ENCODE measurements around the gene ACAP2. TPM values are rescaled to one million over a fixed set of nuclear protein-coding genes. Genes with fewer than 3 reads are reported as not detected.
"Not testable (repeated sequence)": the region's sequence is repeated elsewhere in the genome, so short reads cannot be mapped to it uniquely, and the experiment has no call there.

ACAP2 gene, protein sequence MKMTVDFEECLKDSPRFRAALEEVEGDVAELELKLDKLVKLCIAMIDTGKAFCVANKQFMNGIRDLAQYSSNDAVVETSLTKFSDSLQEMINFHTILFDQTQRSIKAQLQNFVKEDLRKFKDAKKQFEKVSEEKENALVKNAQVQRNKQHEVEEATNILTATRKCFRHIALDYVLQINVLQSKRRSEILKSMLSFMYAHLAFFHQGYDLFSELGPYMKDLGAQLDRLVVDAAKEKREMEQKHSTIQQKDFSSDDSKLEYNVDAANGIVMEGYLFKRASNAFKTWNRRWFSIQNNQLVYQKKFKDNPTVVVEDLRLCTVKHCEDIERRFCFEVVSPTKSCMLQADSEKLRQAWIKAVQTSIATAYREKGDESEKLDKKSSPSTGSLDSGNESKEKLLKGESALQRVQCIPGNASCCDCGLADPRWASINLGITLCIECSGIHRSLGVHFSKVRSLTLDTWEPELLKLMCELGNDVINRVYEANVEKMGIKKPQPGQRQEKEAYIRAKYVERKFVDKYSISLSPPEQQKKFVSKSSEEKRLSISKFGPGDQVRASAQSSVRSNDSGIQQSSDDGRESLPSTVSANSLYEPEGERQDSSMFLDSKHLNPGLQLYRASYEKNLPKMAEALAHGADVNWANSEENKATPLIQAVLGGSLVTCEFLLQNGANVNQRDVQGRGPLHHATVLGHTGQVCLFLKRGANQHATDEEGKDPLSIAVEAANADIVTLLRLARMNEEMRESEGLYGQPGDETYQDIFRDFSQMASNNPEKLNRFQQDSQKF
- 10 to 100 TPM; 35.3 to 36.3 TPM for total RNA-seq

DNA sequence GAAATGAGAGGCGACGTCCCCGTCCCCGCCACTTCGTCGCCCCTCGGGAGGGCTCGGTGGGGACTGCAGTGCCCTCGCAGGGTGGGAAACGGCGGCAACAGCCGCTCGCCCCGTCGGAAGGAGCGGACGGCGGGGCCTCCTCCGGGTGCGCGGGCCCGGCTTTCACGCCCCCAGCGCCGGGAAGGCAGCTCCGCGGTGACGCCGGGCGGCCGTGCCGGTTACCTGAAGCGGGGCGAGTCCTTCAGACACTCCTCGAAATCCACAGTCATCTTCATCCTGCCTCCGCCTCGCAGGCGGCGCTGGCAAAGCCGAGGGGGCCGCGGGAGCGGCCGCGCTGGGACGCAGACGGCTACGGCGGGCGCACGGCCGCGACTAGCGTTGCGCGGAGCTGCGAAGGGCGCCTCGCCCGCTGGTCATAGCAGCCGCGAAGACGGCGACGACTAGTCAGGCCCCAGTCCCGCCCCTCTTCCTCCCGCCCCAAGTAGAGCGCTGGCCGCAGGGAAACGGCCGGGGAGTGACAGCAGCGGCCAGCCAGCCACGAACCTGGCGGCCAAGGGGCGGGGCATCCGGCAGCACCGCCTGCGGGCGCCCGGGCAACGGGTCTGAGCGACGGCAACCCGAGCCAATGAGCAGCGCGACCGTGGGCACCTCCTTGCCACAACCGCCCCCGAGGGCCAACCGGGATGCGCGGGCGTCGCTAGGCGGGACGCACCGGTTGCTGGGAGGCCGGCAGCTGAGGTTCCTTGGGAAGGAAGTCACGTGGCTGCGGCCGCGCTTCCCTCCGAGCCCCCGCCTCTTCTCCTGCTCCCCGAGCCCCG lies at the start of gene ACAP2:
TSS of gene ACAP2 (minus strand) at position 448 of the 818 bp plus-strand sequence. CDS start at position 275, 173 bp downstream.
- CTCF ChIA-PET: interaction anchor here (1.4 to 3.0 kb wide), 2 partner anchors 31 to 171 kb away, joined by 4 to 16 read pairs; partner anchors contain the start of gene XXYLT1
- POLR2A ChIA-PET: interaction anchor here (0.6 to 2.5 kb wide), 2 partner anchors 80 to 172 kb away, joined by 3 to 10 read pairs; partner anchors contain the start of gene XXYLT1

DNA sequence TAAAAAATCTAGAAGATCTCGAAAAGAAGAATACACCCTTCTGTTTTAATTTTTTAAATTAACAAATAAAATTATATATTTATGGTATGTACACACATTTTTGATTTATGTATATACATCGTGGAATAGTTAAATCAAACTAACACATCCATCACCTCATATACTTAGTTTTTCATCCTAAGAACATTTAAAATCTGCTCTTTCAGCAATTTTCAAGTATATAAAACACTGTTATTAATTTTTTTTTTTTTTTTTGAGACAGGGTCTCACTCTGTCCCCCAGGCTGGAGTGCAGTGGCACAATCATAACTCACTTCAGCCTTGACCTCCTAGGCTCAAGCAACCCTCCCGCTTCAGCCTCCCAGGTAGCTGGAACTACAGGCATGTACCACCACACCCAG lies 32.8 kb upstream of the ACAP2 start:
- ChIA-PET POLR2A (interaction anchor here (0.6 kb wide), 1 partner anchor 34 kb away, joined by 9 read pairs; no protein-coding TSS in a partner anchor), CTCF (no interaction called here)

DNA sequence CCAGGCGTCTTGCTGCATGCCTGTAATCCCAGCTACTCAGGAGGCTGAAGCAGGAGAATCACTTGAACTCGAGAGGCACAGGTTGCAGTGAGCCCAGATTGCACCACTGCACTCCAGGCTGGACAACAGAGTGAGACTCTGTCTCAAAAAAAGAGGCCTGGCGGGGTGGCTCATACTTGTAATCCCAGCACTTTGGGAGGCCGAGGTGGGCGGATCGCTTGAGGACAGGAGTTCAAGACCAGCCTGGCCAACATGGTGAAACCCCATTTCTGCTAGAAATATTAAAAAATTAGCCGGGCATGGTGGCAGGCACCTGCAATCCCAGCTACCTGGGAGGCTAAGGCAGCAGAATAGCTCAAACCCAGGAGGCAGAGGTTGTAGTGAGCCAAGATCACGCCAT lies 32.3 kb upstream of the ACAP2 start:
- POLR2A ChIA-PET: interaction anchor here (0.6 kb wide), 2 partner anchors 33 to 202 kb away, joined by 3 to 9 read pairs; no protein-coding TSS in a partner anchor
- CTCF ChIA-PET: not testable (repeated sequence)

DNA sequence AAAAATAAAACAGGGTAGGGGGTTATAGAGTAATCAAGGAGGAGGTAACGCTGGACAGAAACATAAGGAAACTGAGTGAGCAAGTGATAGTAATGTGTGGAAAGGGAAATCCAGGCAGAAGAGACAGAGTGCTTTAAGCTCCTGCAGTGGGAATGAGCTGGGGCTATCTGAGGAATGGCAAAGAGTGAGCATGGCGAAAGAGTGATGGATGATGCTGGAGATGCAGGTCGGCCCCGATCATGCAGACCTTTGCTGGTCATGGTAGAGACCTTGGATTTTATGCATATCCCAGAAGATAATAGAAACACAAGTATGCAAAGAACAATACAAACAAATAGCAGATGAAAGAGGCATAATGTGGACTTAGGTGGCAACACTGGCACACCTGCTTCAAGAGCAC lies 26.0 kb upstream of the ACAP2 start:
- ChIA-PET CTCF (no interaction called here), POLR2A (no interaction called here)

DNA sequence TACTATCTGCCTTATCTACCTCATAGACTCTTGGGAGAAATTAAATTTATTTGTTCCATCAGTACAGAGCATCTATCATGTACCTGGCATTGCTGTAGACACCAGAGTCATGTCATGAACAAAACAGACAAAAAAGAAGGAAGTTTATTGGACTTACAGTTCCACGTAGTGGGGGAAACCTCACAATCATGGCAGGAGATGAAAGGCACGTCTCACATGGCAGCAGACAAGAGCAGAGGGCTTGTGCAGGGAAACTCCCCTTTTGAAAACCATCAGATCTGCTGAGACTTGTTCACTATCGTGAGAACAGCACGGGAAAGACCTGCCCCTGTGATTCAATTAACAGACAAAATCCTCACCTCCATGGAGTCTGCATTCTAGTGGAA lies 25.6 kb upstream of the ACAP2 start:
- CTCF ChIA-PET: no interaction called here
- POLR2A ChIA-PET: no interaction called here

DNA sequence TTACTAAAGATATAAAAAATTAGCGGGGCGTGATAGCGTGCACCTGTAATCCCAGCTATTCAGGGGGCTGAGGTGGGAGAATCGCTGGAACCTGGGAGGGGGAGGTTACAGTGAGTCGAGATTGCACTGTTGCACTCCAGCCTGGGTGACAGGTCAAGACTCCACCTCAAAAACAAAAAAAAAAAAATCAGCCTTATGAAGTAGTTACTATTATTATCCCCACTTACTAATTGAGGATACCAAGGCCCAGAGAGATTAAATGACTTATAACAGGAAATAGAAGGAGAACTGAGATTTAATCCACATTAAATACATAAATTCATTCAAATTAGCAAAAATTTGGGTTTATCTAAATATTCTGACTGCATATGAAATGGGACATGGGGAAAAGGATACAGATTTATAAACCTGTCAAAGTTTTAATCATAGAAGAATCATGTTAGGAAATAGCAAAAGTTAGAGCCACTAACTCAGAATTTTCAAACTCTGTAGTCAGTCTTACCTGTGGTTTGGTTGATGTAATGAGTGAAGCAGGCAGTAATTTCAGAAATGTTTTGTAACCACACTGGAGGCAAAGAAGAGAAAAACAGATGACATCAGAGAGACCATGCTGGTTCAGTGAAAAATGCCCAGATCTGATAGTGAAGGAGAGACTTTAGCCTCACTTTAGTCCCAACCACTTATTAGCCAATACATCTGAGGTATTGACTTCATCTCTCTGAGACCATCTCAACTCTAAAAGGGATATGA lies 25.0 kb upstream of the ACAP2 start:
- ChIA-PET POLR2A (no interaction called here), CTCF (no interaction called here)

DNA sequence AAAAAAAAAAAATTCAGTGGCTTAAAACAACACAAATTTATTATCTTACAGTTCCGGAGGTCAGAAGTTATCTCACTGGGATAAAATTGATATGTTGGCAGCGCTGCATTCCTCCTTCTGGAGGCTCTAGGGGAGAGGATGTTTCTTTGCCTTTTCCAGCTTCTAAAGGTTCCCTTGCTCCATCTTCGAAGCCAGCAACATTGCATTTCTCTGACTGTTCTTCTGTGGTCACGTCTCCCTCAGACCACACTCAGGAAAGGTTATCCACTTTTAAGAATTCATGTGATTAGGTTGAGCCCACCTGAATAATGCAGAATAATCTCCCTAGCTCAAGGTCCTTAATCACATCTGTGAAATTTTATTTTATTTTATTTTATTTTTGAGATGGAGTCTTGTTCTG lies 23.4 kb upstream of the ACAP2 start:
- CTCF ChIA-PET: no interaction called here
- POLR2A ChIA-PET: no interaction called here

DNA sequence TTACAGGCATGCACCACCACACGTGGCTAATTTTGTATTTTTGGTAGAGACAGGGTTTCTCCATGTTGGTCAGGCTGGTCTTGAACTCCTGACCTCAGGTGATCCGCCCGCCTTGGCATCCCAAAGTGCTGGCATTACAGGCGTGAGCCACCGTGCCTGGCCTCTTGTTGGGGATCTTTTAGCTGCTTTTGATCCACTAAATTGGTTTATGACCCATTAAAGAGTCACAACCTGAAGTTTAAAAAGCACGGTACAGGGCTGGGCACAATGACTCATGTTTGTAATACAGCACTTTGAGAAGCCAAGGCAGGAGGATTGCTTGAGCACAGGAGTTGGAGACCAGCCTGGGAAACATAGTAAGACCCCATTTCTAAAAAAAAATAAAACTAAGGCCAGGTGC lies 20.1 kb upstream of the ACAP2 start:
- POLR2A ChIA-PET, CTCF ChIA-PET: not testable (repeated sequence)

DNA sequence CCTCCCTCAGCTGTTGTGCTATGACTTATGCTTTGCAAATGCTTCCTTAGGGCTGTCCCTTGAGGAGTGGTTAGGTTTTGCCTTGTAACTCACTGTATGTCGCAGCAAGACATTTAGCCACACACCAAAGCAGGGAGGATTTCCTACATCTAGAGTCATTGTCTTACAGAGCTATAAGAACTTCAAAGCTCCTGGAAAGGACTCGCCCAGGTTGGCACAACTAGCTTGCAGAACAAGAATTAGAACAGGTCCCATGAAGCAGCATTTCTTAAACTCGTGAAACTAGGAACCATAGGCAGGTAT lies 19.4 kb upstream of the ACAP2 start:
- ChIA-PET CTCF (no interaction called here), POLR2A (no interaction called here)

DNA sequence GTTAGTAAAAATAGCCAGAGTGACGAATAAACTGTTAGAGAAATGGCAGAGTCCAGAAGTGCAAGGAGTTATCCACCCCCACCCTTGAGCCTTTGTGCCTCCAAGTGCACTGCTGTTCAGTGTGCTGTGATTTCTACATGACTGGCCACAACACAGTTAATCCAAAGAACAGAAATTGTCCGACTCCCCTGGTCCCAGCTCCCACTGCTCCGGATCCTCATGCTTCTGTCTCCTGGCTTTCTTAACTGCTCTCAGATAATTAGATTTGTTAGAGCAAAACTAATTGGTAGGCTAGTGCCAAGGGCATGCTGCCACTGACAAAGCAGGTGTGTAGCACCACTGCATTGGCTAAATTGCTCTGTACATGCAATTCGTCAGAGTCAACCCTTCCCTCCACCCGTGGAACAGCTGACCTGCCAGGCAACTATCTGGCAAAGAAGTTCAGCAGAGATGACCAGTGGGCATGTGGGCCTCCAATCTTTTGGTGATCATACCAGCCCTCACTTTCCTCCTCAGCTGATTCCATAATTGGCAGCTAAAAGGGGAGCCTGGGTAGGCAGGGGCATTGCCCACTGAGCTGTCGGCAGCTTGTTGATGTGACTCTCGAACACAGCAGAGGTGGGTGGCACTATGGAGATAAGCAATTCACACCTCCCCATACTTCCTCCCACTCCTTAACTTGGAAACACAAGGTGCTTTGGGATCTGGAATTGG lies 18.9 kb upstream of the ACAP2 start:
- CTCF ChIA-PET: no interaction called here

DNA sequence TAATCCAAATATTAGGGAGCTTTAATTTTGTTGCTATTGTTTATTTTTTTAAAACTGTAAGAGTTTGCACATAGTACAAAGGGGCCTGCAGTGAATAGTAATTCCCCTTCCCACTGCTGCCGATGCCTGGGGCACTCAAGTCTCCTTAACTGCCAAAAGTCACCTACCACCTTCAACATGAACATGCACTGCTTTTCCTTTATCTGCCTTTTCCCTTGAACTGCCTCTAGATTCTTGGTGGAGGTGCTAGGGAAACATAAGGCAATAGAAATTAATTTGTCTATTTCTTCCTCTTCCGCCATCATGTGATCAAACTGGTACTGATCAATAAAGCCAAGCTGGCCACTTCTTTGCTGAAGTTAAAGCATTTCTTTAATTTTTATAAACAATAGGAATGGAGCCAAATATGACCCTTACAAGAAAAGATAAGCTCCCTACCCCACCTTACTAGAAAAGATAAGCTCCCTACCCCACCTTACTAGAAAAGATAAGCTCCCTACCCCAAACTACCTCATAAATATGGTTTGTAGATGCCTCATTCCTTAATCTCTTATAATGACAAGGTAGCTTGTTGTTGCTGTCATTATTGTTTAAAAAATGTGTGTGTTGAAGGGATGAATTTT lies 17.4 kb upstream of the ACAP2 start:
- CTCF ChIA-PET: interaction anchor here (0.7 kb wide), 1 partner anchor 10 kb away, joined by 4 read pairs; no protein-coding TSS in a partner anchor
- POLR2A ChIA-PET: no interaction called here

More for the DNA sequence above, 18.9 kb upstream of the ACAP2 start:
- POLR2A ChIA-PET: no interaction called here

DNA sequence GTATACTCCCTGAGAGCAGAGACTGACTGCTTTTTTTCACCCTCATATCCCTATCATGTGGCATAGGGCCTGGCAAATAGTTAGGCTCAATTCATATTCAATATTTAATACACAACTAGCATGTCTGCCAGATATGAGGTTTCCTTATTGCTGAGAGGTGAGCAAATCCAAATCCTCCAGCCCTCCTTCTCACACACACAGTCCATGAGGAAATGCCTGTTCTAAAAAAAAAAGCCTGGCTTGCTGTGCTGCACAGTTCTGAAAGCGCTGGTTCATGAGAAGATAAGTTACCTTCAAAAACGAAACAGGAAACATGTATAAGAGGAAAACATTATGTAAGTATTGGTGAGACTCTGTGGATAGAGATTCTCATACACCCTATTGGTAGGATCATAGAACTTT lies 15.5 kb upstream of the ACAP2 start:
- CTCF ChIA-PET: no interaction called here
- POLR2A ChIA-PET: no interaction called here

DNA sequence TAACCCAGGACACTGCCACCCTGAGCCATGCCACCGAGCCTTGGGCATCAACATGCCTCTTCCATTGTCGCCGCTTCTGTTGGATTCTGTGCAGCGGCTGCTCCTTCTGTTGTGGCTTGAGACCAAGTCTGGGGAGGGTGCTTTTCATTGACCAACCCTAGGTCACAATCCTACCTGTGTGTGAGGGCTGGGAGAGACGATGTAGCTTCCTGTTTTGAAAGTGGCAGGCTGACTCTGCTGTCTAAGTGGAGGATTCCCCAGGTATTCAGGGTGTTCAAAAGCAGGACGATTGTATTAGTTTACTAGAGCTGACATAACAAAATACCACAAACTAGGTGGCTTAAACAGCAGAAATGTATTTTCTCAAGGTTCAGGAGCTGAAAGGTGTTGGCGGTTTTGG lies 13.0 kb upstream of the ACAP2 start:
- CTCF ChIA-PET: no interaction called here
- POLR2A ChIA-PET: no interaction called here

DNA sequence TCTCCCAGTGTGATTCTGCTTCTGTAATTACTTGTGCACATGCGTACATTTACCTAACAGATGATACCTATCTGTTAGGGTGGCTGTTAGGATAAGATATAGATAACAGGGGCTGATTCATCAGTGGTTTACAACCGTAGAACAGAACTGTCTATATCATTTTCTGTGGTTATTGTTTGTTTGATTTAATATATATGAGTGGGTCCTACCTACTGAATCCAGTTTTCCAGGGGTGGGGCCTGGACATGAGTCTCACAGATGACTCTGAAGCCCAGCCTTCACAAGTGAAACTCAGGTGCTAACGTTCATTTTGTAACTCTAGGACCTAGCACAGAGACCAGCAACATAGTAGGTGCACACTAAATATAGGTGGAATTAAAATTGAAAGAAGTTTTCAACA lies 10.4 kb upstream of the ACAP2 start:
- CTCF ChIA-PET: no interaction called here
- POLR2A ChIA-PET: no interaction called here

DNA sequence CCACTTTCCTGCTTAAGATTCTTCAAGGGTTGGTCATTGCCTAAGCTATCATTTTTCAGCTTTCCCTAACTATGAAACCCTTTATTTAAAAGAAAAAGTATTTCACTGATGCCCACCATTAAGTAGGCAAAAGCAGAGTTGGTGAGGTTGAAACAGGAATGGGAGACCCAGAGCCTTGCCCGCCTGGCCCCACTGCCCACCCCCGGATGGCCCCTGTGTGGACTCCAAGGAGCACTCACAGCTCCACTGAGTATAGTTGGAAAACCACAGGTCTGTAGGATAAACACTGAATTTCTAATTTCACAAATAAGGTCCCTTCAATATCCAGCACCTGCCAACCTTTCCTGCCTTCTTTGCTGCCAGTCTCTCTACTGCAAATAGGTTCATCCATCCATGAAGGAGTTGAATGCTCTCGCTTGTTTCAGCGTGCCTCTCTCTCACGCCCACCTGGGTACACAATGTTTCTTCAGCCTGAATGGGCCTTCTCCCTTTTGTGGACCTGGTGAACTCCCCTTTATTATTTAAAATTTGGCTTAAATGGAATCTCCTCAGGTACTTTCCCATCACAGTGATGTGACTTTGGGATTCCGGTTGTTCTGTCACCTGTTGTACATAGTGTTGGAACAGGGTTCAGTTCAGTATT lies 8.7 kb upstream of the ACAP2 start:
- ChIA-PET POLR2A (no interaction called here), CTCF (interaction anchor here (0.5 kb wide), 1 partner anchor 90 kb away, joined by 3 read pairs; no protein-coding TSS in a partner anchor)

DNA sequence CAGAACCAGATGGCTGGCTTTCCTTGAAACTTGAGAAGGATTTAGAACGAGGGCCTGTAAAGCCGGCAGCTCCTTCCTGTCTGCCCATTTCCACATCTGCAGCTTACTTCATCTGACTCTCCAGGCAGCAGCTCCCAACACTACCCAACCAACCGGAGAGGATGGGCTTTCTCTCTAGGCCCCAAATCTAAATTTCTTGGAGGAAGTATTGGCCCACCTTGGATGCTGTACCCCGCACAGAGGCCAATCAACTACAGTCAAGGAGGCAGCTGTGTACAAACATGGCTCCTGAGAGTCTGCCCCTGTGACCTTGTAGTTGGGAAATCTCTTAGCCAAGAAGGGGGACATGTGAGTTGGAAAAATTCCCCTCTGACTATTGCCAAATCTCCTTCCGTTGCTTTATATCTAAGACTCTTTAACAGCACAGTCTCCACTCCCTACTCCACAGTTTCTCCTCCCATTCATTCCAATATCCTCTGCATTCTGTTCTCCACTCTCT lies 8.0 kb upstream of the ACAP2 start:
- POLR2A ChIA-PET: no interaction called here
- CTCF ChIA-PET: interaction anchor here (0.5 kb wide), 1 partner anchor 89 kb away, joined by 3 read pairs; no protein-coding TSS in a partner anchor

DNA sequence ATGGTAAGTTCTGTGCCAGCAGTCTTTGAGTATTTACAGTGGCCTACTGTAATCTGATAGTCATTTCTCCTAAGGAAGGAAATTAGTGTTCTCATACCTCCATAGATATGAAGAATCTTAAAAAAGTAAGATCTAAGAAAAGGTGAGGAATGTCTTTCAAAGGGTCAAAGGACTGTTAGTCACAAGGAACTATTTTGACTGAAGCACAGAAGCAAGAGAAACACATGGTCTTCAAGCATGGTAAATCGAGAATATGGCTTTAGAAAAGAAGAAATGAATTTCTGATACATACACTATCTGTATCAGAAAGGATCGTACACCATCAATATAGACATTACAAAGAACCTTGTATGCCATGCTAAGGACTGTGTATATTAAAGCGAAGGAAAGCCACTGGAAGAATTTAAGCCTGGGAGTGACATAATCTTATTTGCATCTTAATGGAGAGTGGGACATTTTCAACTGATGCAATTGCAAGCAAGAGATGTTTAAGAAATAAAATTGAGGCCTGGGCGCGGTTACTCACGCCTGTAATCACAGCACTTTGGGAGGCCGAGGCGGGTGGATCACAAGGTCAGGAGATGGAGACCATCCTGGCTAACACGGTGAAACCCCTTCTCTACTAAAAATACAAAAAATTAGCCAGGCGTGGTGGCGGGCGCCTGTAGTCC lies 5.5 kb upstream of the ACAP2 start:
- ChIA-PET CTCF (no interaction called here), POLR2A (no interaction called here)
